Urinary bladder (tissue), 4 donors: ENCODE measurements around the gene CGREF1. TPM values are rescaled to one million over a fixed set of nuclear protein-coding genes. Genes with fewer than 3 reads are reported as not detected.
A peak's percentile ranks its signal among the peaks of the same experiment; 100 is the strongest.

Experiments
- DNase-seq: peaks from one replicate; pipeline ENCODE4 v3.0.0-alpha.2; 2015; ENCODE audit errors: extremely low spot score
- H3K27ac ChIP-seq: one replicate; pipeline ENCODE4 v1.5.1; 2013; ENCODE audit warnings: low read depth, mild to moderate bottlenecking, moderate library complexity
- H3K36me3 ChIP-seq: one replicate; pipeline ENCODE4 v1.6.1; 2013; ENCODE audit warnings: mild to moderate bottlenecking, moderate library complexity; ENCODE audit not compliant: insufficient read depth
- H3K4me1 ChIP-seq: one replicate; pipeline ENCODE4 v1.6.1; 2013; ENCODE audit warnings: mild to moderate bottlenecking, moderate library complexity; ENCODE audit not compliant: insufficient read depth
- H3K4me3 ChIP-seq: one replicate; pipeline ENCODE4 v1.5.1; 2013; ENCODE audit warnings: low read depth, low read length
- WGBS: extraction: QIAGEN DNeasy Blood & Tissue Kit; methylation state at CpG from one replicate; pipeline ENCODE4 v1.1.7; 2013; 5-methylcytosine and 5-hydroxymethylcytosine counted together
- polyA plus RNA-seq: library from polyadenylated mRNA; stranded (reverse); fragments of 200-250 nt; gene quantifications from one replicate; pipeline ENCODE4 v1.2.3, GENCODE V29; 2013
- total RNA-seq: library from RNA; depleted of rRNA; stranded (reverse); fragments of >200 nt; gene quantifications from one replicate; pipeline ENCODE4 v1.2.3, GENCODE V29; 2014
- donor health status: healthy with polysubstance abuse.
- donor health status: healthy.

The CGREF1 gene, protein sequence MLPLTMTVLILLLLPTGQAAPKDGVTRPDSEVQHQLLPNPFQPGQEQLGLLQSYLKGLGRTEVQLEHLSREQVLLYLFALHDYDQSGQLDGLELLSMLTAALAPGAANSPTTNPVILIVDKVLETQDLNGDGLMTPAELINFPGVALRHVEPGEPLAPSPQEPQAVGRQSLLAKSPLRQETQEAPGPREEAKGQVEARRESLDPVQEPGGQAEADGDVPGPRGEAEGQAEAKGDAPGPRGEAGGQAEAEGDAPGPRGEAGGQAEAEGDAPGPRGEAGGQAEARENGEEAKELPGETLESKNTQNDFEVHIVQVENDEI
- total RNA-seq (4.1 TPM), polyA plus RNA-seq (1.0 TPM)

GRCh38 chr2:27118525-27119329 is at the start of gene CGREF1:
TSS of gene CGREF1 (minus strand) at chr2:27119128. CDS start at chr2:27104366, 14,762 bp downstream.
- WGBS, result 4% methylated on average over 84 of the region's 84 CpGs

DNA sequence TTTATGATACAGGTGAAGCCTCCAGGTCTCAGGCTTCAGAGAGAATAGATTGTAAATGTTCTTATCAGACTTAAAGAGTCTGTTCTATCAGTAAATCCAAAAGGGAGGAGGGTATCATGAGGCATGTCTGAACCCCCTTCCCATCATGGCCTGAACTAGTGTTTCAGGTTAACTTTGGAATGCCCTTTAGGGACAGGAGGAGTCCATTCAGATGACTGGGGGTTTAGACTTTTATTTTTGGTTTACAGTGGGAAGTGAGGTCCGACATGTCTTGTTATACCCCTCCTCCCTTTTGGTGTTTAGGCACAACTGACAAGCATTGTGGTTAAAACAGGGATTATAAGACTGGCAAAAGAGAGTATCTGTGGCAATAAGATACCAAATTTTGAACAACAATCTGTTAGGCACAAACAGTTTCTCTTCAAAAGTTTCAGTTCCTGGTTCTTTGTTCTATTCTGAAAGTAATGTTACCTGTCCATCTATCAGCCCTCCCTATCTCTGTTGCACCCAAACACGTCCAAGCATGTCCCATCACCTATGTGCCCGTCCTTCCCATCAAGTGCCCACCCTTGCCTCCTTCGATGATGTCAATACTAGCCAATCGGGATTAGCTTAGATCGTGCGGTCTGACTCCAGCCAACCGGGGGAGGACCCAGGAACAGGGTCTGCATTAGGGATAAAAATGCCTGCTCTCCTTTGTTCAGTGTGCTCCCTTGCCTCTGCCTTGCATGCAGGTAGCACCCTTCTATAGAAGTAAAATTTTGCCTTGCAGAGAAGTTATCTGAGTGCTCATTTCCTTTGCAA is 46.2 kb upstream of the CGREF1 start:
- H3K4me3 ChIP-seq, result no peak overlapping the region
- no peaks in the 10 kb centered on the region for H3K4me1 ChIP-seq
- 83% methylated on average over 8 of the region's 8 CpGs for WGBS
- H3K36me3 ChIP-seq, result no peaks in the 10 kb centered on the region
- no peak overlapping the region for H3K27ac ChIP-seq
- no peak for DNase-seq

More at GRCh38 chr2:27118525-27119329, at the start of gene CGREF1:
- H3K4me1 ChIP-seq, result no peaks in the 10 kb centered on the region
- no peaks in the 10 kb centered on the region for H3K36me3 ChIP-seq
- no peak for DNase-seq
- no peak within 1 kb of the TSS for H3K27ac ChIP-seq
- H3K4me3 ChIP-seq, result peak within 1 kb of the TSS; percentile 40

GRCh38 chr2:27162151-27163121 is 43.5 kb upstream of the CGREF1 start:
- DNase-seq, result no peak
- Histone ChIP-seq H3K27ac (no peak overlapping the region), H3K36me3 (no peaks in the 10 kb centered on the region), H3K4me3 (no peak overlapping the region), H3K4me1 (no peaks in the 10 kb centered on the region)
- WGBS, result 82% methylated on average over 15 of the region's 15 CpGs

DNA sequence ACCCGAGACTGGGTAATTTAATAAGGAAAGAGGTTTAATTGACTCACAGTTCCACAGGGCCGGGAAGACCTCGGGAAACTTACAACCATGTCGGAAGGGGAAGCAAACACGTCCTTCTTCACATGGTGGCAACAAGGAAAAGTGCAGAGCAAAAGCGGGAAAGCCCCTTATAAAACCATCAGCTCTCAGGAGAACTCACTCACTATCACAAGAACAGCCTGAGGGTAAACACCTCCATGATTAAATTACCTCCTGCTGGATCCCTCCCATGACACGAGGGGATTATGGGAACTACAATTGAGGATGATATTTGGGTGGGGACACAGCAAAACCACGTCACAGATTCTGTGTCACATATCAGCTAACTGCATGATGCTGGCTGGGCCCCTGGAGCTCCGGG is 41.3 kb upstream of the CGREF1 start:
- H3K36me3 ChIP-seq, result no peaks in the 10 kb centered on the region
- no peak overlapping the region for H3K4me3 ChIP-seq
- no peak overlapping the region for H3K27ac ChIP-seq
- no peak for DNase-seq
- H3K4me1 ChIP-seq, result no peaks in the 10 kb centered on the region
- 82% methylated on average over 9 of the region's 9 CpGs for WGBS

GRCh38 chr2:27159271-27159670 is 40.3 kb upstream of the CGREF1 start:
- DNase-seq, result no peak
- Histone ChIP-seq H3K4me3 (no peak overlapping the region), H3K4me1 (no peaks in the 10 kb centered on the region), H3K27ac (no peak overlapping the region), H3K36me3 (no peaks in the 10 kb centered on the region)
- 75% methylated on average over 6 of the region's 6 CpGs for WGBS

GRCh38 chr2:27158468-27158867 is 39.5 kb upstream of the CGREF1 start:
- DNase-seq, result no peak
- no peaks in the 10 kb centered on the region for H3K36me3 ChIP-seq
- no peak overlapping the region for H3K27ac ChIP-seq
- no peak overlapping the region for H3K4me3 ChIP-seq
- no peaks in the 10 kb centered on the region for H3K4me1 ChIP-seq
- 78% methylated on average over 6 of the region's 6 CpGs for WGBS

GRCh38 chr2:27155069-27155520 is 36.2 kb upstream of the CGREF1 start:
- no peak for DNase-seq
- no peaks in the 10 kb centered on the region for H3K36me3 ChIP-seq
- no peak overlapping the region for H3K4me3 ChIP-seq
- 79% methylated on average over 9 of the region's 9 CpGs for WGBS
- no peaks in the 10 kb centered on the region for H3K4me1 ChIP-seq
- H3K27ac ChIP-seq, result no peak overlapping the region

DNA sequence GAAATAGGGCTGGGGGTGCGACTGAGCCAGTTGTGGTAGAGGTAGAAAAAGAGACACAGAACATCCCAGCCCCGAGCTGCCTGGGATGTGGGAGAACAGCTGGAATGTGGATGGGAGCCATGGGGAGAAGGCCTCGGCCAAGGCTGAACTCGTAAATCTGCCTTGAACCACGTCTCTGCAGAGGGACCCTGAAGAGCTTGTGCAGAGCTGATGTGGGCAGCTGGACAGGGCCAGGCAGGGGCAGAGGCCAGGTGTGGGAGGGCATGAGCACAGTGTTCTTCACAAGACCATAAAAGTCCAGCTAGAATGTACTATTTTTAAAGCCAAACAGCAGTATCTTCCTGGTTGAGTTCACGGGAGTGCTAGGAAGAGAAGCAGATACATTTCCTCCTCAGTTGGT is 35.6 kb upstream of the CGREF1 start:
- Histone ChIP-seq H3K4me3 (no peak overlapping the region), H3K27ac (no peak overlapping the region), H3K36me3 (no peaks in the 10 kb centered on the region), H3K4me1 (no peaks in the 10 kb centered on the region)
- DNase-seq, result peak; percentile 48
- WGBS, result 28% methylated on average over 6 of the region's 6 CpGs

- no peaks in the 10 kb centered on the region for H3K36me3 ChIP-seq
- 75% methylated on average over 2 of the region's 2 CpGs for WGBS
- DNase-seq, result no peak
- no peak overlapping the region for H3K4me3 ChIP-seq
- H3K27ac ChIP-seq, result no peak overlapping the region
- no peaks in the 10 kb centered on the region for H3K4me1 ChIP-seq
These were observed 34.0 kb upstream of the CGREF1 start for GRCh38 chr2:27152796-27153464.

- 92% methylated on average over 8 of the region's 8 CpGs for WGBS
- Histone ChIP-seq H3K36me3 (no peaks in the 10 kb centered on the region), H3K27ac (no peak overlapping the region), H3K4me1 (no peaks in the 10 kb centered on the region), H3K4me3 (no peak overlapping the region)
- no peak for DNase-seq
These were observed 33.3 kb upstream of the CGREF1 start for GRCh38 chr2:27152102-27152795.

DNA sequence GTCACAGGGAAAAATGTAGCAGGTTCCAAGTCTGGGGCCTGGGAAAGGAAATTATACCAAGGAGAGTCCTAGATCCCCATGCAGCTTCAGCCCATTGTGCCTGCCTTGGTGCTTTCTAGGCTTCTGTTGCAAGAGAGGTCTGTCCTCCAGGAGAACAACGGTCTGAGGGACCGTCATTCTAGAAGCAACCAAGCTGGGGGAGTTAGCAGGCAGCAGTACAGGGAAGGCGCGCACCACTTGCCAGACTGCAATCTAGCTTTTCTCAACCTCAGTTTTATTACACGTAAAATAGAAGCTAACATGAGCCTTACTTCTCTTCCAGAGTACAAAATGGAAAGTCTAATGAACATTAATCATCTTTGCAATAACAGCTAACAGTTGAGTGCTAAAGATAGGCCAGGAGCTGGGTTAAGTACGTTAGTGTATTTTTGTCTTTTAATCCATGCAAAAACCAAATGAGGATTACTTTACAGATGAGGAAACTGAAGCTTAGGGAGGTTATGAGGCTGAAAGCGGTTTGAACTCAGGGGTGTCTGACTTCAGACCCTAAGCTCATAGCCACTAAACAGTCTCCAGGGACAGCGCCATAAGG is 31.8 kb upstream of the CGREF1 start:
- DNase-seq, result no peak
- Histone ChIP-seq H3K4me3 (no peak overlapping the region), H3K36me3 (no peaks in the 10 kb centered on the region), H3K27ac (no peak overlapping the region), H3K4me1 (no peaks in the 10 kb centered on the region)
- 81% methylated on average over 8 of the region's 8 CpGs for WGBS
